Ascending aorta (tissue), 2 donors: ENCODE data around the gene OR51F2. TPM values are rescaled to one million over a fixed set of nuclear protein-coding genes. Genes with fewer than 3 reads are reported as not detected.

ENCODE experiments used
- DNase-seq, 2 donors: peaks; one replicate each; pipeline ENCODE4 v3.0.0-alpha.2; 2019; ENCODE audit warnings: low spot score in 2 of 2
- H3K27ac ChIP-seq, 2 donors: fragments of 200-600 bp; sonication (generic); one replicate each; pipeline ENCODE4 v1.5.1; 2016 to 2017; ENCODE audit warnings: mild to moderate bottlenecking in 1 of 2
- H3K27me3 ChIP-seq: fragments of 200-600 bp; sonication (generic); one replicate; pipeline ENCODE4 v1.5.1; 2017
- H3K36me3 ChIP-seq, 2 donors: fragments of 200-600 bp; sonication (generic); one replicate each; pipeline ENCODE4 v1.5.1; 2016
- H3K4me1 ChIP-seq, 2 donors: fragments of 200-600 bp; sonication (generic); one replicate each; pipeline ENCODE4 v1.5.1; 2016 to 2017; ENCODE audit warnings: mild to moderate bottlenecking in 1 of 2
- H3K4me3 ChIP-seq, 2 donors: fragments of 200-600 bp; sonication (generic); one replicate each; pipeline ENCODE4 v1.5.1; 2016 to 2017; ENCODE audit warnings: mild to moderate bottlenecking in 1 of 2
- H3K9me3 ChIP-seq, 2 donors: fragments of 200-600 bp; sonication (generic); one replicate each; pipeline ENCODE4 v1.5.1; 2016
- CTCF ChIP-seq, 3 experiments: fragments of 200-600 bp in 2 of 3; fragments of 450-650 bp in 1 of 3; sonication (generic) in 2 of 3; IDR thresholded peaks; one replicate each; pipeline ENCODE4 v1.5.1; 2016 to 2019; ENCODE audit warnings: antibody characterized with exemption in 3 of 3, mild to moderate bottlenecking in 1 of 3, moderate library complexity in 1 of 3
- intact Hi-C: fragments of 100-400 bp; cut with DNase I; formaldehyde crosslinking; loops from one replicate; pipeline ENCODE4 v1.15.1; 2023
- total RNA-seq: library from RNA; depleted of rRNA; stranded (reverse); fragments of >200 nt; gene quantifications from one replicate; pipeline ENCODE4 v1.1.0, GENCODE V29; 2016

Gene OR51F2
- total RNA-seq, 1 donor from 2014 or later = not detected

DNA sequence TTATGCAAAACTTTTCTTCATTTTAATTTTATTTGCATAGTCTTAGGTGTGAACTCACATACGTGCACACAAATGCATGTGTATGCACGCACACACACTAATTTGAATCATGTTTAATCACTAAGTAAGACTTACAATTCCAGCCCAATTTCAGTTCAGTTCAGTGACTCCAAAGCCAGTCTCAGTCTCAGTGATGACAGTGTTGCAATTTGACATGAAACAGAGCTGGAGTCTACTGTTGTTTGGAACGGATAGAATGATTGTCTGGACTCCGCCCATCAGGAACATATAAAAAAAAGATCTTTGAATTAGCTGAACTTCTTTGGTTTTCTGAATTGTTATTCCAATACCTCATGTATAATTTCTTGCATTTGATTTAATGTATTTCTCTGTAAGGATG lies 42.8 kb downstream of the OR51F2 start:
- intact Hi-C loops = no loop called here
- no peak for DNase-seq
- H3K36me3 ChIP-seq = no peaks in the 10 kb centered on the region
- TF ChIP-seq CTCF (IDR thresholded peaks at IDR 0.05) = no peak
- no peaks in the 10 kb centered on the region for H3K9me3 ChIP-seq
- H3K4me1 ChIP-seq = no peaks in the 10 kb centered on the region
- no peaks in the 10 kb centered on the region for H3K27me3 ChIP-seq
- no peak overlapping the region for H3K27ac ChIP-seq
- no peak overlapping the region for H3K4me3 ChIP-seq

DNA sequence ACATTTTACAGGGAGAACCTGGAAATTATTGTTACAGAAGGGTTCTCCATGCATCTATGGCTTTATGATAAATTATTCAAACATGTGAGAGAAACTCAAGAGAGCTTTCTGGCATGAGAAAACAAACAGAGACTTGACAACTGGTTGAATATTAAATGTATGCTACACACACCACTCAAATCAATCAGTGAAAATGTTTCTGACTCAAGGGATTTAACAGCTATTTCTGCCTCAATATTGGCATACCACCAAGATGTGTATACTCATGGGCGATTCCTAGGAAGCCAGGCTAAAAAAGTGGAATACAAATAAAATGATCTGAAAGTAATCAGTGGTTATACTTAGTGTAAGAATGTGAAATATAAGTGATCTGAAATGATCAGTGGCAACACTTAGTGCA lies 44.7 kb downstream of the OR51F2 start:
- Histone ChIP-seq H3K27ac (no peak overlapping the region), H3K27me3 (no peaks in the 10 kb centered on the region), H3K4me1 (no peaks in the 10 kb centered on the region), H3K9me3 (no peaks in the 10 kb centered on the region), H3K36me3 (no peaks in the 10 kb centered on the region), H3K4me3 (no peak overlapping the region)
- intact Hi-C loops = no loop called here
- TF ChIP-seq CTCF (IDR thresholded peaks at IDR 0.05) = no peak
- no peak for DNase-seq

Other genes starting within 250 kb of the OR51F2 start
- gene OR52I2, start 239.6 kb upstream of the OR51F2 start, total RNA-seq = not detected
- gene OR52I1, start 227.3 kb upstream of the OR51F2 start, total RNA-seq = not detected
- 18.6 TPM for gene TRIM68, start 213.1 kb upstream of the OR51F2 start, total RNA-seq
- not detected for gene OR51D1, start 183.8 kb upstream of the OR51F2 start, total RNA-seq
- gene OR51E1, start 177.3 kb upstream of the OR51F2 start, total RNA-seq = 1.7 TPM
- gene OR51E2, start 123.5 kb upstream of the OR51F2 start, total RNA-seq = 2.0 TPM
- gene MMP26, start 116.5 kb upstream of the OR51F2 start, total RNA-seq = not detected
- gene OR51F1, start 51.4 kb upstream of the OR51F2 start, total RNA-seq = not detected
- not detected for gene OR52R1, start 16.9 kb upstream of the OR51F2 start, total RNA-seq
- gene OR51S1, start 27.9 kb downstream of the OR51F2 start, total RNA-seq = not detected
- gene OR51T1, start 60.6 kb downstream of the OR51F2 start, total RNA-seq = not detected
- gene OR51A7, start 82.5 kb downstream of the OR51F2 start, total RNA-seq = not detected
- gene OR51G2, start 98.0 kb downstream of the OR51F2 start, total RNA-seq = not detected
- not detected for gene OR51G1, start 103.0 kb downstream of the OR51F2 start, total RNA-seq
- gene OR51A4, start 126.3 kb downstream of the OR51F2 start, total RNA-seq = not detected
- not detected for gene OR51A2, start 134.4 kb downstream of the OR51F2 start, total RNA-seq
- gene OR51L1, start 173.5 kb downstream of the OR51F2 start, total RNA-seq = not detected
- gene OR52J3, start 225.2 kb downstream of the OR51F2 start, total RNA-seq = not detected
- gene OR52E2, start 238.3 kb downstream of the OR51F2 start, total RNA-seq = not detected
- gene OR52E1, start 248.3 kb downstream of the OR51F2 start, total RNA-seq = not detected